Pericardium fibroblast (primary cell): ENCODE measurements around the gene NLRP10. TPM values are rescaled to one million over a fixed set of nuclear protein-coding genes. Genes with fewer than 3 reads are reported as not detected.

Experiments
- total RNA-seq: library from RNA; depleted of rRNA; stranded (reverse); fragments of >200 nt; gene quantifications from 2 replicates; pipeline ENCODE4 v1.2.3, GENCODE V29; 2015

Gene NLRP10
- total RNA-seq = not detected in 2 replicates

GRCh38 chr11:7965386-7965785, at the start of gene NLRP10:
Gene NLRP10 (minus strand): TSS chr11:7965447. CDS start chr11:7963495, 1,952 bp downstream.

GRCh38 chr11:7986768-7987559, 21.7 kb upstream of the NLRP10 start, which contains the start of gene EIF3F:
Gene EIF3F (plus strand): TSS chr11:7987337. CDS start chr11:7987353, 16 bp downstream.

GRCh38 chr11:7941608-7942007, 23.6 kb downstream of the NLRP10 start, which contains the start of gene OR10A3:
Gene OR10A3 (minus strand): TSS chr11:7941708. CDS start chr11:7939520, 2,188 bp downstream.

GRCh38 chr11:7931168-7931567, 34.1 kb downstream of the NLRP10 start, which contains the start of gene OR10A6:
Gene OR10A6 (minus strand): TSS chr11:7931268. CDS start chr11:7928662, 2,606 bp downstream.

Other genes starting within 250 kb of the NLRP10 start
- gene OR5P2, start 168.5 kb downstream of the NLRP10 start, total RNA-seq = not detected in 2 replicates
- gene OR5P3, start 134.6 kb downstream of the NLRP10 start, total RNA-seq = not detected in 2 replicates
- not detected in 2 replicates for gene OR10A6, start 34.2 kb downstream of the NLRP10 start, total RNA-seq
- not detected in 2 replicates for gene OR10A3, start 23.7 kb downstream of the NLRP10 start, total RNA-seq
- 441 and 710 TPM in 2 replicates for gene EIF3F, start 21.9 kb upstream of the NLRP10 start, total RNA-seq
- gene TUB, start 115.8 kb upstream of the NLRP10 start, total RNA-seq = 6.3 and 8.3 TPM in 2 replicates
- gene RIC3, start 203.6 kb upstream of the NLRP10 start, total RNA-seq = not detected in 2 replicates